ENCODE data around the gene PAGE3. TPM values are rescaled to one million over a fixed set of nuclear protein-coding genes. Genes with fewer than 3 reads are reported as not detected.

PAGE3 gene, protein sequence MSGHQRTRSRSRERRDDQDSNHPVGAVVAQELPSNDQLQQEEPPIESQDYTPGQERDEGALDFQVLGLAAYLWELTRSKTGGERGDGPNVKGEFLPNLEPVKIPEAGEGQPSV
- not detected in 2 replicates for total RNA-seq

DNA sequence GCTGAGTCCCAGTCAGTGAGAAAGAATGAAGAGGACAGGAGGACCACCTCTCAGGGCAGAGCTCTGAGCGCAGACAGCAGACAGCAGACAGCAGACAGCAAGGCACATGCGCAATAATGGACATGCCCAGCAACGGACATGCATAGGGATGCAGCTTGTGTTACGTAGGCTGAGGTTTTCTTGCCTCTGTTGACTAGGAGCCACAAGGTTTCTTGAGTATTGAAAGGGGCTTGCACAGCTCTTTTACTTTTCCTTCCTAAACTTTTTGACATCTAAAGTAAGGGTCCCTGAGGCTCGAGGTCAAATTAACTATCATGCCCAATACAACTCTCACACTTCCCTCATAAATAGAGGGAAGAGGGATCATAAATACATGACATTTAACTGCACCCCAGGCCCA, at the start of gene PAGE3:
PAGE3 (minus strand) TSS at position 101 of the 400 bp plus-strand sequence. CDS start 1,013 bp downstream, outside the sequence.

GRCh38 chrX:55220119-55220794, 44.5 kb downstream of the PAGE3 start, which contains the start of gene PAGE5:
PAGE5 (plus strand) TSS chrX:55220346; CDS start chrX:55221383, 1,037 bp downstream.

Other genes with a start within 250 kb of the PAGE3 start
- gene ALAS2, start 233.9 kb downstream of the PAGE3 start, total RNA-seq = not detected in 2 replicates
- gene PAGE2B, start 189.9 kb downstream of the PAGE3 start, total RNA-seq = not detected in 2 replicates
- not detected in 2 replicates for gene PAGE2, start 175.9 kb downstream of the PAGE3 start, total RNA-seq
- not detected in 2 replicates for gene PAGE5, start 44.6 kb downstream of the PAGE3 start, total RNA-seq
- gene MAGEH1, start 187.2 kb upstream of the PAGE3 start, total RNA-seq = 28.3 and 30.1 TPM in 2 replicates
- 1.1 and 1.5 TPM in 2 replicates for gene USP51, start 224.9 kb upstream of the PAGE3 start, total RNA-seq

All from thoracic aorta endothelial cell (primary cell).